ENCODE measurements around the gene SPECC1. TPM values are rescaled to one million over a fixed set of nuclear protein-coding genes. Genes with fewer than 3 reads are reported as not detected.
A peak's percentile ranks its signal among the peaks of the same experiment; 100 is the strongest.
"Not testable (repeated sequence)": the region's sequence is repeated elsewhere in the genome, so short reads cannot be mapped to it uniquely, and the experiment has no call there.

SPECC1 gene
- total RNA-seq, 2 donors from 2014 or later = 9.3 to 14.1 TPM

DNA sequence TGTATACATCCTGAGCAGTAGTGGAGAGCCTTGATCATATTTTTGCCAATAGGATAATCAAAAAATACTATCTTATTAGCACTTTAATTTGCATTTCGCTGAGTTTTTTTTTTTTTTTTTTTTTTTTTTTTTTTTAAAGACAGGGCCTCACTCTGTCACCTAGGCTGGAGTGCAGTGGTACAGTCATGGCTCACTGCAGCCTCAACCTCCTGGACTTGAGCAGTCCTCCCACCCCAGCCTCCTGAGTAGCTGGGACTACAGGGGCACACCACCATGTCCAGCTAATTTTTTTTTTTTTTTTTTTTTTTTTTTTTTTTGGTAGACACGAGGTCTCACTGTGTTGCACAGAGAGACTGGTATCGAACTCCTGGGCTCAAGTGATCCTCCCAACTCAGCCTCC lies 230.6 kb downstream of the SPECC1 start:
- H3K27ac Mint-ChIP-seq; ATAC-seq; H3K36me3 Mint-ChIP-seq; DNase-seq (ENCODE audit: low spot score in 2 of 2); H3K9me3 Mint-ChIP-seq: not testable (repeated sequence)

DNA sequence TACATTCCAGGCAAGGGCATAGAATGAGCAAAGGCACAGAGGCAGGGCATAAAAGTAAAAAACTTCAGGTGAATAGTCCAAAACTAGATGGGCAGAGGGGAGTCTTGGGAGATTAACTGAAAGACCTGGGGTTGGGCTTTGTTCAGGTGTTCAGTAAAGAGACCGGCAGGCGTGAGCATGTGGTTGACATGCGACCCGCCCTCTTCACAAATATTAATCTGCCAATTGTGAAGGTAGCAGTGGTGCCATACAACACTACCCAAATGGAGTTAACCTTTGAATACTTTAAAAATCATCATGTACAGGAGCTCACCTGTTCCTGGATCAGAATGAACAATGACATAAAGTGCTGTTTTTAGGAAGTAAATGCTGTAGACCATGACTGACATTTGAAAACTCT lies 232.7 kb downstream of the SPECC1 start:
- Mint-ChIP-seq H3K27ac (peak overlapping the region in 1 of 2 donors; percentile 16), H3K36me3 (peaks cover 0 to 11% of the 10 kb centered on the region in 2 donors), H3K9me3 (peaks cover 0 to 7% of the 10 kb centered on the region in 2 donors)
- no peak for DNase-seq (ENCODE audit: low spot score in 2 of 2)
- ATAC-seq = no peak

DNA sequence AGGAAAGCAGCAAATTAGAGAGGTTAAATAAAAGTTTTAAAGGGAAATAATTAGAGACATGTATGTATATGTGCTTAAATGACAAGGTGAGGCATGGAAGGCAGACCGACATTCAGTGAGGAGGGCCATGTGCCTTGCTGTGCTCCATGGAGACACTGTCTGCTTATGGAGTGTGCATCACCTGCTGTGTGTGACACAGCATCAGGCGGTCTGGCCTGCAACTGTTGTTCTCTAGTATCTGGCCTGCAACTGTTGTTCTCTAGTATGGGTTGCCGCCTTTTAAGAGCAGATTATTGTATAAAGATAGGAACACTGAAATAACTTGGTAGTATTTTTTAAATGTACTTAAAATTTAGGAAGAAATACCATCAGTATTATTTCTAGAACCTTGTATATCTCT lies 233.1 kb downstream of the SPECC1 start:
- ATAC-seq (no peak), DNase-seq (ENCODE audit: low spot score in 2 of 2) (no peak)
- Mint-ChIP-seq H3K9me3 (peaks cover 0 to 7% of the 10 kb centered on the region in 2 donors), H3K36me3 (peaks cover 0 to 8% of the 10 kb centered on the region in 2 donors), H3K27ac (no peak overlapping the region)

DNA sequence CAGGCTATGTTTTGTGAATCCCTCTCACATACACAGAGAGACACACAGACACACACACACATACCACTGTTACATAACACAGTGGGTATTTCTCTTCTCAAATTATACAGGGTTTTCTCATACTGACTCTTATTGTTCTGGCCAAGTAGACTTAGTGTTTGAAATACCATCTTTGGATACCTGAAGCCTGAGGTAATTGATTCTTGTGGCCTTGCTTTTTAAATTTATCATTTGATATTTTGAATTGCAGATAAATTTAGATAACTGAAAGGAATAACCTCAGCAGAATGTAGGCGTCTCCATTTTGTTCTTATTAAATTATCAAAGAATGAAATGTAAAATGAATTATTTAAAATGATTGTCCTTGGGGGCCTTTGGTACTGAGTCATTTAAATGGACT lies 234.4 kb downstream of the SPECC1 start:
- peaks cover 0 to 11% of the 10 kb centered on the region in 2 donors for H3K9me3 Mint-ChIP-seq
- H3K36me3 Mint-ChIP-seq = peaks cover 0 to 8% of the 10 kb centered on the region in 2 donors
- ATAC-seq (no peak), DNase-seq (ENCODE audit: low spot score in 2 of 2) (no peak)
- no peak overlapping the region for H3K27ac Mint-ChIP-seq

DNA sequence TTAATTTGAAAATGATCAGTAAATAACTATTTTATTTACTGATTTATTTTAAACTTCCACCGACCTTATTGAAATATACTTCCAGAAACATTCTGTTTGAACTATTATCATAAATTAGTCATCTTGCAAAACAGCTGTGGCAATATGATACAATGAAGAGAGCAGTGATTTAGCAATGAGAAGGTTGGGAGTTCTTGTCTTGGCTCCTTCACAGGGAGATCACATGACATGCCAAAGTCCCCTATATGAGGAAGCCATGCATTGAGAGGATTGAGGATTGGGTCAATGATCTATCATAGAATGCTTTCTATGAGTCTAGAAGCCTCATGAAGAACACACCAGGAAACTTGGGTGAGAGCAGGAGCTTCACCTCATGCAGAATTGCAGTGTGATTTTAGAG lies 235.5 kb downstream of the SPECC1 start:
- H3K27ac Mint-ChIP-seq = no peak overlapping the region

DNA sequence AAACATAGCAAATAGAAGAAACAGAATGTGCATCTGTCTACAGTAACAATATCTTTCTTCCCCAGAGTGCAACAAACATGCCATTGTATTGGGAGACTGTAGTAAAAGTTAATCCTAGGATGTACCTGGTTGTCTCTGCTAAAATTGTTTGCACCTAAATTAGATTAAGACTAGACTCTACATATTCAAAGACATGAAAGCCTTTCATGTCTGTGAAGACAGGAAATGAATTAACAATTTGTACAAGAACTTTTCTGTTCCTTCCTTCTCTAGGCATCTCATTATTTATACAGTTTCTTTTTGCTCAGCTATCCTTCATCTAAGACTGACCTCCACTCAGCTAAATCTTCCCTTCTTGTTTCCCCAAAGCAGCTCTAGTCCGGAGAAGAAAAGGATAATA lies 237.5 kb downstream of the SPECC1 start:
- no peak for DNase-seq (ENCODE audit: low spot score in 2 of 2)
- ATAC-seq = no peak
- peak overlapping the region in 1 of 2 donors; percentile 22 for H3K27ac Mint-ChIP-seq

More for the DNA sequence above, 235.5 kb downstream of the SPECC1 start:
- DNase-seq (ENCODE audit: low spot score in 2 of 2) (no peak), ATAC-seq (no peak)
- H3K36me3 Mint-ChIP-seq = peaks cover 0 to 17% of the 10 kb centered on the region in 2 donors
- H3K9me3 Mint-ChIP-seq = peaks cover 0 to 16% of the 10 kb centered on the region in 2 donors

DNA sequence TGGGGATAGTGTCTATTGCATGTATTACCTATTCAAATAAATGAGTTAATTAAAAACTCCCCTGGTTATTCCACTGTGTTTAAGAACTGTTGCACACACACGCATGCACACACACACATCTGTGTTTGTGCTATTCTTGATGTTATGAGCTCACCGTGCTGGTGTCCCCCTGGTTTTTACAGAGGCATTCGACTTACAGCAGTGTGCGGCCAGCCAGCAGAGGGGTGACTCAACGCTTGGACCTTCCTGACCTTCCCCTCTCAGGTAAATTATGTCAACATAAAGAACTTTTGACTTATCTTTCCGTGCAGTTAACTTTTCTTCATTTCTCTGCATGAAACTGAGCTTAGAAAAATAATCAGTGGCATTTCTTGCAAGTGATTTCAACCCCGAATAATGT lies 244.2 kb downstream of the SPECC1 start:
- ATAC-seq (no peak), DNase-seq (ENCODE audit: low spot score in 2 of 2) (no peak)
- peaks cover under 1 to 30% of the 10 kb centered on the region in 2 donors for H3K36me3 Mint-ChIP-seq
- H3K27ac Mint-ChIP-seq = peak overlapping the region in 1 of 2 donors; percentile 70
- peaks cover 6 to 16% of the 10 kb centered on the region in 2 donors for H3K9me3 Mint-ChIP-seq

More for the DNA sequence above, 237.5 kb downstream of the SPECC1 start:
- Mint-ChIP-seq H3K9me3 (peaks cover 0 to 18% of the 10 kb centered on the region in 2 donors), H3K36me3 (peaks cover 0 to 20% of the 10 kb centered on the region in 2 donors)

DNA sequence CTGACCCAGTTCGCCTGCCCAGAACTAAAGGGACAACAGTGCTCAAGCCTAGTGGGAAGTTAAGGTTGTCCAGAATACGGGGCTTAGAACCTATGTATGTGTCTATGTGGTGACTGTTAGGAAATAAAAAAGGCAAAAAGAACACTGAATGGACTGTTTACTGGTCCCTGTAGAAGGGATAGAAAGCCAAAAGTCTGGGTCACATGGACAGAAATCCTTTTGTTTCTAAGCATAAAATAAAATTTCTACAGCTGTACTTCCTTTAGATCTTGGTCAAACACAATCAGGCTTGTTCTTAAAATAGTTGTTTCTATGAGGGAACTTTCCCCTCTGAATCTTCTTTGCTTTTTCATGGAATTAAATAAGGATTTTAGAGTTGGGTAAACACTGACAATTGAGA lies 245.4 kb downstream of the SPECC1 start:
- ATAC-seq = no peak
- no peak overlapping the region for H3K27ac Mint-ChIP-seq
- DNase-seq (ENCODE audit: low spot score in 2 of 2) = no peak
- H3K36me3 Mint-ChIP-seq = peaks cover 6 to 29% of the 10 kb centered on the region in 2 donors
- H3K9me3 Mint-ChIP-seq = peaks cover 10 to 18% of the 10 kb centered on the region in 2 donors

DNA sequence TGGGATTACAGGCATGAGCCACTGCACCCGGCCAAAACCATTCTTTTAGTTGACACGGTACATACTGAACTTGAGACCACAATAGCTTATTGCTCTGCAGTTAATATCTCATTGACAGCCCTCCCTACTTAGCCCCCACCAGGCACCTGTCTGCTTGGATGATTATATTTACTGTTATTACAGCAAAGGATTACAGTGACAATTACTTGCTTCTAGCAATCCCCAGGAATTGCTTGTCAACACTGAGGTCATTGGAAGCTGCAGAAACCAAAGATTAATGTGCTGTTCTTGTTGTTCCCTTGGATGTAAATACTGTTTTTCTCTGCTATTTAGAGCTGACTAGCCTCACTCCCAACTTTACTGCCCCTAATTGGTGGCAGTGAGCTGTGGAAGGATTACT lies 247.0 kb downstream of the SPECC1 start:
- Mint-ChIP-seq H3K36me3 (peaks cover 6 to 24% of the 10 kb centered on the region in 2 donors), H3K9me3 (peaks cover 10 to 14% of the 10 kb centered on the region in 2 donors), H3K27ac (no peak overlapping the region)
- DNase-seq (ENCODE audit: low spot score in 2 of 2) (no peak), ATAC-seq (no peak)

DNA sequence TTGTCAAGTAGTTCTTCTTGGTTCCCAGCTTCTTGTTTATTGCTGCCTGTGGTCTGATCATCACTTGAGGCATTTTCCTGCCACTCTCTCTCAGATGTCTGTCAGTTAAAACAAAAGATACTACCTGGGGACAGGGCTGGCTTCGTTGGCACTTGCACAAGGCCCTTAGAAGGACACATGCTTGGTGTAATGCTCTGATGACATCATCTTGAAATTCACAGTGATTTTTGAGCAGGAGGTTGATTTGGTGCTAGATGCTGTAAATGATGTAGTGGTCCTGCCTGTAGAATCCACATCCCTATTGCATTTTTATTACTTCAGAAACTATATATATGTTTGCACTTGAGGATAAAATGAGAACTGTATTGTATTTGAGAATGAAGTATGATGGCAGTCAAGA lies 247.8 kb downstream of the SPECC1 start:
- Mint-ChIP-seq H3K36me3 (peaks cover 6 to 24% of the 10 kb centered on the region in 2 donors), H3K9me3 (peaks cover 10 to 14% of the 10 kb centered on the region in 2 donors), H3K27ac (no peak overlapping the region)
- ATAC-seq = no peak
- DNase-seq (ENCODE audit: low spot score in 2 of 2) = no peak

DNA sequence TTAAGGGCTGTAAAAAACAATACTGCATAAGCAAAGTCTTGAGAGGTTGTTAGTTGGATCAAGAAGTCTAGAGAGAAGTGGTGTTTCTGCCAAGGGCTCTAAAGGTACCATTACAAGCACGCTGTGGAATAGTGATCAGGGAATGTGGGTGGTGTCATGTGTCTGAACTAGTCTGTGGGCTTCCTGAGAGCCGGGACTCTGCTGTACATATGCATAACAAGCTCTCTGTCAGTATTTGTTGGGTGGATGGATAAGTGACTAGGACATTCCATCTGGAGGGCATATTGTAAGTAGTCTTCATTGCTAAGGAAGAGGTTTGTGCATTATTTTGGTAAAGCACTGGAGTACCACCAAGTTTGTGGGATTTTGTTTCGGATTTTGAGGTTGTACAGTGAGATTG lies 248.6 kb downstream of the SPECC1 start:
- H3K36me3 Mint-ChIP-seq = peaks cover 6 to 24% of the 10 kb centered on the region in 2 donors

DNA sequence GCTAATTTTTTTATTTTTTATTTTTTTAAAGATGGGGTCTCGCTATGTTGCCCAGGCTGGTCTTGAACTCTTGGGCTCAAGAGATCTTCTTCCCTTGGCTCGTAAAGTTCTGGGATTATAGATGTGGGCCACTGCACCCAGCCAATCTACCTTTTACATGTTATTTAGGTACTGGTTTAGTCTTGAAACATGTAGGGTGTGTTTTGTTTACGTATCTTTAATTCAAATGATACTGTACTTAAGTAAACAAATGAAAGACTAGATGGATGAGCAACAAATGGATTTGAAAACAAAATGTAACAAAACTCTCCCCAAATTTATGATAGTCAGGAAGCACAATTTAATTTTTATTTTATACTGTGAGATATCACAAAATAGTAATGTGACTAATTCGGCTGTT lies 250.5 kb downstream of the SPECC1 start:
- DNase-seq (ENCODE audit: low spot score in 2 of 2) (no peak), ATAC-seq (no peak)
- no peak overlapping the region for H3K27ac Mint-ChIP-seq
- peaks cover 10 to 14% of the 10 kb centered on the region in 2 donors for H3K9me3 Mint-ChIP-seq
- peaks cover 6 to 24% of the 10 kb centered on the region in 2 donors for H3K36me3 Mint-ChIP-seq

More for the DNA sequence above, 248.6 kb downstream of the SPECC1 start:
- Mint-ChIP-seq H3K9me3 (peaks cover 10 to 14% of the 10 kb centered on the region in 2 donors), H3K27ac (no peak overlapping the region)
- ATAC-seq = no peak
- no peak for DNase-seq (ENCODE audit: low spot score in 2 of 2)

DNA sequence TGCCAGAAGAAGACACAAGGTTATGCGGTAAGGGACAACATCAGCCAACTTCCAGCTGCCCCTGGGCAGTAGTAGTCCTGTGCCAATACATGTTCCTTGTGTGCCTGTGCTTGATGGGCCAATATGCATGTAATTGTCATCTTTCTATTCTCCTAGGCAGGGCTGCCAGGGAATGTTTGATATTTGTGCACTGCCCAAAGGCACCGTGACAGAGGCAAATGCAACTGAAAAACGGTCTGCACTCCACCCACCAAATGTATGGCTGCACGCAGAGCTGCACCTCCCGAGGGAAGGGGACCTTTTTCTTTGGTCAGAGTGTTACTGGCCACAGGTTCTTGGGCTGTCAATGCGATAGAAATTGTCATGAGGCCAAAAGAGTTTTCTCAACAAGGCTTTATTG lies 251.1 kb downstream of the SPECC1 start:
- DNase-seq (ENCODE audit: low spot score in 2 of 2) = no peak
- peaks cover 6 to 20% of the 10 kb centered on the region in 2 donors for H3K36me3 Mint-ChIP-seq
- no peak for ATAC-seq
- H3K9me3 Mint-ChIP-seq = peaks cover 10 to 14% of the 10 kb centered on the region in 2 donors
- H3K27ac Mint-ChIP-seq = no peak overlapping the region

DNA sequence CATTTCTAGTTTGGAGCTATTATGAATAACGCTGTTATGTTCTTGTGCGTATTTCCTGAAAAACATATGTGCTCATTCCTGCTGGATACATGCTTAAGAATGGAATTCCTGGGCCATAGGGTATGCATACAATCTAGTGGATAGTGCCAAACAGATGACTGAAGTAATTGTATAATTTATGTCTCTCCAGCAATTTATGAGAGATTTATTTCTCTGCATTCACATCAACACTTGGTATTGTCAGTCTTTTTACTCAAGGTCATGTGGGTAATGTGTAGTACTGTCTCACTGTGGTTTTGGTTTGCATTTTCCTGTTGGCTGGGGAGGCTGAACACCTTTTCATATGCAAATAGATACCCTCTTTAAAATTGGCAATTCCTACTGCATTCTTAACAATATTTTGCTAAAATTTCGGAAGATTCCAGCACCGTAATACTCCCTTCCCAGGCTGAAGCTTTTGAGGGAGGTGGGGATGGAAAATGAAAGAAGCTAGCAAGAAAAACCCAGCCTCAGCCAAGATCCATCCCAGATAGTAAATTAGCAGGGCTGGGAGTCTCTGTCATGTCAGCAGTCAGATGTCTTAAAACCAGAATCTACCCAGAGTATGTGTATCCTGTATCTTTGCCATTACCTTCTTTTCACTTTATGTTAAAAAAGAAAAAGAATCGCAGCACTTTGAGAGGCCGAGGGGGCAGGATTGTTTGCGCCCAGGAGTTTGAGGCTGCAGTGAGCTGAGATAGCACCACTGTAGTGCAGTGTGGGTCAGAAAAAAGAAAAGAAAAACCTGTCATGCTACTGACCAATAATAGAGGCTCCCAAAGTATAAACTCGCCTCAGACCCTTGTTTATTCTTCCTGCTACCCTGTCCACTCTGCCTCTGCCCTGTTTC lies 253.3 kb downstream of the SPECC1 start:
- Mint-ChIP-seq H3K9me3 (peaks cover 10 to 14% of the 10 kb centered on the region in 2 donors), H3K27ac (peak overlapping the region in 1 of 2 donors; percentile 59), H3K36me3 (peaks cover 6 to 15% of the 10 kb centered on the region in 2 donors)
- peak; percentile 61 to 62 for ATAC-seq
- no peak for DNase-seq (ENCODE audit: low spot score in 2 of 2)

DNA sequence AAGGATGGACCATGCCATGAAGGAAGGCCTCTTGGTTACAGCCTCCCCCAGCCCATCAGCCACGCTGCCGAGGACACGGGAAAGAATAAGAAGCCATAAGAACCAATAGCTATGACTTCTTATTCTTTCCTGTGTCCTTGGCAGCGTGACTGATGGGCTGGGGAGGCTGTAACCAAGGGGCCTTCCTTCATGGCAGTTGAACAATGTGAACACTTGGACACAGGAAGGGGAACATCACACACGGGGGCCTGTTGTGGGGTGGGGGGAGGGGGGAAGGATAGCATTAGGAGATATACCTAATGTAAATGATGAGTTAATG lies 253.9 kb downstream of the SPECC1 start:
- peak overlapping the region in 1 of 2 donors; percentile 59 for H3K27ac Mint-ChIP-seq

DNA sequence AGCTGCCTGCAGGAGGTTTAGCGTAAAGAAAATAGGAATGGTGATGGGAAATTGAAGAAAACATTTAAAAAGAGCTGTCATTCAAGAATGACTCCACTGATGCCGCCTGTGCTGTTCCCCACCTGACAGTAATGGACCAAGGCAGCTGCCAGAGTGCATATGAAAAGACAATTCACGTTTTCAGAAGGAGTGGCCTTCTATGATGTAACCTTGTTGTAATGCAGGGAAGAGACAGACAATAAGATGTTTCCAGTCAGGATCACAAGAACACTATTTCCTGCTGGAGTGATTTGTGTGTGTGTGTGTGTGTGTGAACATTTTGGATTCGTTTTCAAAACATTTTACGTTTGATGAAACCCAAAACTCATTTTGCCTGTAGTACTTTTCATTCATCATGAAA lies 254.4 kb downstream of the SPECC1 start:
- Mint-ChIP-seq H3K36me3 (peaks cover 2 to 4% of the 10 kb centered on the region in 2 donors), H3K9me3 (peaks cover 2 to 4% of the 10 kb centered on the region in 2 donors), H3K27ac (no peak overlapping the region)
- ATAC-seq (no peak), DNase-seq (ENCODE audit: low spot score in 2 of 2) (no peak)

More for the DNA sequence above, 253.9 kb downstream of the SPECC1 start:
- DNase-seq (ENCODE audit: low spot score in 2 of 2); ATAC-seq; H3K36me3 Mint-ChIP-seq; H3K9me3 Mint-ChIP-seq: not testable (repeated sequence)

DNA sequence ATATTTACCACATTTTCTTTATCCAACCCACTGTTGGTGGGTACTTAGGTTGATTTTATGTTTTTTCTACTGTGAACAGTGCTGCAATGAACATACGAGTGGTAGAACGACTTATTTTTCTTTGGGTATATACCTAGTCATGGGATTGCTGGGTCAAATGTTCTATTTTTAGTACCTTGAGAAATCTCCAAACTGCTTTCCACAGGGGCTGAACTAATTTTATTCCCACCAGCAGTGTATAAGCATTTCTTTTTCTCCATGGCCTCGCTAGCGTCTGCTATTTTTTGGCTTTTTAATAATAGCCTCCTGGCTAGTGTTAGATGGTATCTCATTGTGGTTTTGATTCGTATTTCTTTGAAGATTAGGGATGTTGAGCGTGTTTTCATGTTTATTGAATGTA lies 255.8 kb downstream of the SPECC1 start:
- H3K9me3 Mint-ChIP-seq = no peaks in the 10 kb centered on the region
- DNase-seq (ENCODE audit: low spot score in 2 of 2) (no peak), ATAC-seq (no peak)
- H3K36me3 Mint-ChIP-seq = no peaks in the 10 kb centered on the region
- H3K27ac Mint-ChIP-seq = no peak overlapping the region
